ENCODE measurements around the gene POLG. TPM values are rescaled to one million over a fixed set of nuclear protein-coding genes. Genes with fewer than 3 reads are reported as not detected.

The POLG gene
- polyA plus RNA-seq (2013, experiment 1 of 2): 22.5 TPM
- 27.5 TPM for polyA plus RNA-seq (2013, experiment 2 of 2)

DNA sequence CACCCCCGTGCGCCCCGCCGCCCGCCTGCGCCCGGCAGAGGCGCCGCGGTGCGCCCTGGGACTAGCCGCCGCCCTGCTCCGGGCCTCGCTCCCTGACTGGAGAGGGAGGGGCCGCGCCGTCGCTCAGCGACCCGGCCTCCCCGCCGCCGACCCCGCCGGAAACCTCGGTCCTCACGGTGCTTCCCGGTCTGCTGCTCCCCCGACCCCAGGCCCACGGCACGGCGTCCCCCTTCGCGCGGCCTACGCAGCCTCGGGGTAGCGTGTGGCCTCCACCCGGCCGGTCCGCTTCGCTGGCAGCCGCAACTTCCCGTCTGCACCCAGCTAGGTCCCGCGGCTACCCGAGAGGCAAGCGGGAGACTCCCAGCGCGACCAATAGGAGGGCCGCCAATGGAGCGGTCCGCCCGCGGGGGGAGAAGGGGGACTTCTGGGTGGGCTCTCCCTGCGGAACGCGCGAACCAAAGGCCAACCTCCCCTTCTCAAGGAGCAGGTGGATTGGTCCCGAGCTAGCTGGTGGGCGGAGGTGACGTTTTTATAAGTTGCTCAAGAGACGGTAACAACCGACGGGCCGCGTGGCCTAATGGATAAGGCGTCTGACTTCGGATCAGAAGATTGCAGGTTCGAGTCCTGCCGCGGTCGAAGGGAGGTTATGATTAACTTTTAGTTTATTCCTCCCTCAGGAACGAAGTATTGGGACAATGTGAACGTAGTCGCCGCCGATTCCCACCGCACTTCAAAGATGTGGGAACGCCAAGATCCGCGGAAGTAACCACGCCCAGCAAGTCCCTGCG, at the start of gene POLG:
Gene POLG (minus strand): TSS at position 315 of the 788 bp plus-strand sequence. CDS start 1,070 bp downstream, outside the sequence.
- Histone ChIP-seq H3K4me3 (ENCODE audit: low read length) (peak within 1 kb of the TSS; percentile 90), H3K27ac (ENCODE audit: low read depth, low read length) (peak within 1 kb of the TSS; percentile 61), H3K9ac (ENCODE audit: low read depth, low read length) (peak within 1 kb of the TSS; percentile 81), H3K4me1 (ENCODE audit: insufficient read depth, low read length) (no peaks in the 10 kb centered on the region; the same call in 1 of the 2 replicates), H3K36me3 (ENCODE audit: insufficient read depth, low read length) (peaks cover 34% of the 10 kb centered on the region), H3K9me3 (ENCODE audit: insufficient read depth, low read depth, low read length) (no peaks in the 10 kb centered on the region), H3K27me3 (ENCODE audit: insufficient read depth, low read length) (peaks cover 11% of the 10 kb centered on the region; the same call in 1 of the 2 replicates)
- under 1% methylated on average over 85 of the region's 85 CpGs for WGBS

DNA sequence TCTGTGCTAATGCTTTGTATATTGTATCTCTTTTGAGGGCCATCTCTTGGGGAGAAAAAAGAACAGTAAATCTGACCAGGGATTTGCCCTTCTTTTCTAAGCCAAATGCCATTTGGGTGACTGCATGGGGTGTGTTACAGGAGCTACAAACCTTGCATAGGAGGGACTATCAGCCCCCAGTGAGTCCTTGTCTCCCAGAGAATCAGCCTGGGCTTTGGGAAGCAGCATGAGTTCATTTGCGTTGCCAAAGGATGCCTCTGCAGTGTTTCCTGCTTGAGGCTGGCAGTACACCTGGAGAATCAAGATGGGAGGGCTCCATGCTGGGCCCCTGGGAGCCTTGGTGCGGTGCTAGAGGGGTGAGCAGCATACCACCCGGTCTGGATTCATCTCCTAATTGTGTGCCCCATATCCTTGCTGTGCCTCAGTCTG, 49.6 kb upstream of the POLG start:
- Histone ChIP-seq H3K9me3 (ENCODE audit: insufficient read depth, low read depth, low read length) (no peaks in the 10 kb centered on the region), H3K4me1 (ENCODE audit: insufficient read depth, low read length) (peaks cover 16% of the 10 kb centered on the region), H3K27ac (ENCODE audit: low read depth, low read length) (no peak overlapping the region; the same call in 1 of the 2 replicates), H3K27me3 (ENCODE audit: insufficient read depth, low read length) (peaks cover 98% of the 10 kb centered on the region), H3K4me3 (ENCODE audit: low read length) (no peak overlapping the region), H3K9ac (ENCODE audit: low read depth, low read length) (no peak overlapping the region), H3K36me3 (ENCODE audit: insufficient read depth, low read length) (no peaks in the 10 kb centered on the region)
- WGBS: 41% methylated on average over 3 of the region's 3 CpGs

DNA sequence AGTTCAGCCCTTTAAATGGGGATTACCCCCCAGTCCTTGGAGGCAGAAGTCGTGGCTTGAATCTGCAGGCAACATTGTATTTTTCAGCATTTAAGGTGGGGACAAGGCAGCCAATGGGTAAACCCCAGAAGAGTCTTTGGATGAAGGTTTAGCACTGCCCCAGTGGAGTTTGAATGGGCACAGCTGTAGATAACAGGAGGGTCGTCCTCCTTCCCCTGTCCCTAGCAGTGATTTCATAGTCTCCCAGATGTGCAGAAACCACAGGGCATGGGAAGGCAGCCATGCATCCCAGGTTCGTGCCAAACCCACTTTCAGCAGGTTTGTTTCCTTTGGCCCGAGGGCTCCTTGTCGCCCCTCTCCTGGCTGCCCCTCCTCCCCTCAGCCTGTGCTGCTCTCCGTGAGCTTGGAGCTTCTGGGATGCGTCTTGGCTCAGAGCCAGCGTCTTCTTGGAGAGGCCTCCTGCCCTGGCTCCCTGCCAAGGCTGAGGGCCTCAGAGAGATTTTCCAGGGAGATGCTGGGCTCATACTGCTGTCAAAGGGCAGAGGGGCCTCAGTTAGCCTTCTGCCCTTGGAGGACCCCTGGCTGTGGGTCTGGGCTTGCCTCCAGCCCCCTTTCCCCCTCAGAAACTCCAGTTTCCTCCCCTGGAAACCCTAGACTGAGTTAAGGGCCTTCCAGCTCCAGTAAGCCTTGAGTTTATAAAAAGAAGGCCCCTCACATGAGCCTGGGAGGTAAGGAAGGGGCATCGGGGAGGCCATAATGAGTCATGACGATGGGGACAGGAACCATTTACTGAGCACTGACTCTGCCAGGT, 48.9 kb upstream of the POLG start:
- no peak overlapping the region; the same call in 1 of the 2 replicates for H3K27ac ChIP-seq (ENCODE audit: low read depth, low read length)
- peaks cover 98% of the 10 kb centered on the region for H3K27me3 ChIP-seq (ENCODE audit: insufficient read depth, low read length)
- H3K4me1 ChIP-seq (ENCODE audit: insufficient read depth, low read length): peaks cover 14% of the 10 kb centered on the region
- no peak overlapping the region for H3K4me3 ChIP-seq (ENCODE audit: low read length)
- 35% methylated on average over 10 of the region's 10 CpGs for whole genome bisulfite sequencing
- H3K9me3 ChIP-seq (ENCODE audit: insufficient read depth, low read depth, low read length): no peaks in the 10 kb centered on the region
- no peaks in the 10 kb centered on the region for H3K36me3 ChIP-seq (ENCODE audit: insufficient read depth, low read length)
- H3K9ac ChIP-seq (ENCODE audit: low read depth, low read length): no peak overlapping the region

DNA sequence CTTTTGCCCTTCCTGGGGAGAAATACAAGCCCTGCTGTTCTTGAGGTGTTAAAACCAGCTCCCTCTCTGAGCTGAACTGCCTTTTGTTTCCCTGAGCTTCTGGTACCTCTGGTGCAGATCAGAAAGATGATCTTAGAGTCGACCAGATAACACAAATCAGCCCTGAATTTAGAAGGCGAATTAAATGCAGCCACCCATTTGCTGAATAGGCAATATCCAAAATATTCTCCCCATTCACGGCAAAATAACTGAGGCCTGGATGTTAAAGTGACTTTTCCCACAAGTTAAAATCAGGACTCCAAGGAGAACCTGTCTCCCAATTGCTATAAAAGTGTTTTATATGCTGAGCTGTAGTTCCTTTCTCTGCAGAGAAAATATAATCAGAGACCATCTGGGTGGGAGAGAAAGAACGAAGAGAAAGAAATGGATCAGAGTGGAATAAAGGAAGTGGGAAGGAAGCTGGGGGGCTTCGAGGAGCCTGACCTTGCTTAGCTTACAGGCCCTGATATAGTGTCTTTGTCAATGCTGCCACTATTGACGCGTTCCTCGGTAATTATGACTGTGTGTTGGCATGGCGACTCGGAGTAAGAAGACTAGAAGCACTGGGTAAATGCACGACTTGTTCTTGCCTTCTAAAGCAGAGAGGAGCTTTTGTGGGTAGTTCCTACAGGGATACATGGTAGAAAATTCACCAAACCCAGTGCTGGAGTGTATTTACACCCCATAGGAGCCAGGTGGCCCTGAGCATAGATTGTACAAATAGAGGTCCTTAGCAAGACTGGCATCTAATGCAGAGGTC, 47.5 kb upstream of the POLG start:
- 89% methylated on average over 11 of the region's 11 CpGs for WGBS
- Histone ChIP-seq H3K27me3 (ENCODE audit: insufficient read depth, low read length) (peaks cover 98% of the 10 kb centered on the region), H3K4me1 (ENCODE audit: insufficient read depth, low read length) (peaks cover 18% of the 10 kb centered on the region), H3K27ac (ENCODE audit: low read depth, low read length) (no peak overlapping the region), H3K9ac (ENCODE audit: low read depth, low read length) (no peak overlapping the region), H3K36me3 (ENCODE audit: insufficient read depth, low read length) (no peaks in the 10 kb centered on the region), H3K9me3 (ENCODE audit: insufficient read depth, low read depth, low read length) (no peaks in the 10 kb centered on the region), H3K4me3 (ENCODE audit: low read length) (no peak overlapping the region)

DNA sequence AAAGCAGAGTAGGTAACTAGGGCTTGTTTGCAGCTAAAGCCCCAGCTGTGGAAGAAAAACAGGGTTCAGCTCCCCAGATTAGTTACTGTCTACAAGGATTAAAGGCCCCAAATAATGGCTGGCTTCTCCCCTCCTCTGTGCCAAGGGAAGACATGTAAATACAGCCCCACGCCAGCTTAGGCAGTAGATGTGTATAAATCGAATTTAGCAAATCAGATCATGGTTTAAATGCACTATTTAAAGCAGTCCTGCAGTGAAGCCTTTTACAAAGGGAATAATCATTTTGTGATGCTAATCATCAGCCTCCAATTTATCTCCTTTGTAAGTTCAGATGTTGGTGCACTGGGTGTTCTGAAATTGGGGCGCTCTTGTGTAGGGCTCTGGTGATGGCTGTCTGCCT, 46.7 kb upstream of the POLG start:
- H3K9ac ChIP-seq (ENCODE audit: low read depth, low read length): no peak overlapping the region
- no peaks in the 10 kb centered on the region for H3K9me3 ChIP-seq (ENCODE audit: insufficient read depth, low read depth, low read length)
- H3K4me3 ChIP-seq (ENCODE audit: low read length): no peak overlapping the region
- peaks cover 18% of the 10 kb centered on the region for H3K4me1 ChIP-seq (ENCODE audit: insufficient read depth, low read length)
- H3K27ac ChIP-seq (ENCODE audit: low read depth, low read length): no peak overlapping the region
- no peaks in the 10 kb centered on the region for H3K36me3 ChIP-seq (ENCODE audit: insufficient read depth, low read length)
- peaks cover 98% of the 10 kb centered on the region for H3K27me3 ChIP-seq (ENCODE audit: insufficient read depth, low read length)
- WGBS: 92% methylated on average over 3 of the region's 3 CpGs

DNA sequence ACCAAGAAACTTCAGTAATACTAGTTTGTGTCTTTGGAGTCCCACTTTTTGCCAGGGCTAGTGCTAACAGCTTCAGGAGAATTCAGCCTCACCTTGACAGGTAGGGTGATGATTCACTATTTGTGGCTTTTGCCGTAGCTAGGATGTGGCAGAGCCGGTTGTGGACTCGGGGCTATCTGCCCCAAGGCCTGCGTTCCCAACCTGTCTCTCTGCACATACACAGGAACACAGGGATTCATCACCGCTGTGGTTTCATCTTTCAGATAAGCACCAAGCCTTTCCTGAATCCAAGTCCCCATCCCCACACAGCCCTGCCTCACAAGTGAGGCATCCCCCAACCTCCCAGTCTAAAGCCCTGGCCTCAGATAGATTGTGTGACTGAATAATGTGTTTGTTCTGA, 45.2 kb upstream of the POLG start:
- peaks cover 24% of the 10 kb centered on the region for H3K4me1 ChIP-seq (ENCODE audit: insufficient read depth, low read length)
- WGBS: 67% methylated on average over 5 of the region's 5 CpGs
- no peaks in the 10 kb centered on the region for H3K9me3 ChIP-seq (ENCODE audit: insufficient read depth, low read depth, low read length)
- no peaks in the 10 kb centered on the region for H3K36me3 ChIP-seq (ENCODE audit: insufficient read depth, low read length)
- H3K9ac ChIP-seq (ENCODE audit: low read depth, low read length): no peak overlapping the region
- H3K4me3 ChIP-seq (ENCODE audit: low read length): no peak overlapping the region
- peaks cover 100% of the 10 kb centered on the region for H3K27me3 ChIP-seq (ENCODE audit: insufficient read depth, low read length)
- no peak overlapping the region for H3K27ac ChIP-seq (ENCODE audit: low read depth, low read length)

DNA sequence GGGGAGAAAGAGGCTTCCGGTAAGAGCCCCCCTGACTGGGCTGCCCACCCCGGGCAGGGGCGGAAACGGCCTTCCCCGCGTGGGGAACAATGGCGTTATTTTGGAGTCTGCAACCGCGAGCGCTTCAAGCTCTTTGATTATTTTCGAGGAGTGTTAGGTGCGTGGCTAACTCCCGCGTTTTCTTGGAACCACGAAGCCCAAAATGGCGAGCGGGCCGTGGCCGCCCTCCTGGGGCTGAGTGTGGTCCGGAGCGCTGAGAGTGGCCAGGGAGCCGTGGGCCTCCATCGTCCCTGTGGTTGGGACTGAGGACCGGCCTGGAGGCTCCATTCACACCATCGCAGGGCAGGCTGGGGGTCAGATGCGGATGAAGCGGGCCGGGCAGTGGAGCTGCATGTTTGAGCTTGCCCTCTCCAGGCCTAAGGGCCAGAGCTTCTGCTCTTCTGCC, 44.6 kb upstream of the POLG start:
- H3K27ac ChIP-seq (ENCODE audit: low read depth, low read length): no peak overlapping the region
- H3K27me3 ChIP-seq (ENCODE audit: insufficient read depth, low read length): peaks cover 100% of the 10 kb centered on the region
- peaks cover 29% of the 10 kb centered on the region for H3K4me1 ChIP-seq (ENCODE audit: insufficient read depth, low read length)
- H3K4me3 ChIP-seq (ENCODE audit: low read length): no peak overlapping the region
- H3K9ac ChIP-seq (ENCODE audit: low read depth, low read length): no peak overlapping the region
- H3K36me3 ChIP-seq (ENCODE audit: insufficient read depth, low read length): no peaks in the 10 kb centered on the region
- no peaks in the 10 kb centered on the region for H3K9me3 ChIP-seq (ENCODE audit: insufficient read depth, low read depth, low read length)
- 59% methylated on average over 28 of the region's 28 CpGs for WGBS

DNA sequence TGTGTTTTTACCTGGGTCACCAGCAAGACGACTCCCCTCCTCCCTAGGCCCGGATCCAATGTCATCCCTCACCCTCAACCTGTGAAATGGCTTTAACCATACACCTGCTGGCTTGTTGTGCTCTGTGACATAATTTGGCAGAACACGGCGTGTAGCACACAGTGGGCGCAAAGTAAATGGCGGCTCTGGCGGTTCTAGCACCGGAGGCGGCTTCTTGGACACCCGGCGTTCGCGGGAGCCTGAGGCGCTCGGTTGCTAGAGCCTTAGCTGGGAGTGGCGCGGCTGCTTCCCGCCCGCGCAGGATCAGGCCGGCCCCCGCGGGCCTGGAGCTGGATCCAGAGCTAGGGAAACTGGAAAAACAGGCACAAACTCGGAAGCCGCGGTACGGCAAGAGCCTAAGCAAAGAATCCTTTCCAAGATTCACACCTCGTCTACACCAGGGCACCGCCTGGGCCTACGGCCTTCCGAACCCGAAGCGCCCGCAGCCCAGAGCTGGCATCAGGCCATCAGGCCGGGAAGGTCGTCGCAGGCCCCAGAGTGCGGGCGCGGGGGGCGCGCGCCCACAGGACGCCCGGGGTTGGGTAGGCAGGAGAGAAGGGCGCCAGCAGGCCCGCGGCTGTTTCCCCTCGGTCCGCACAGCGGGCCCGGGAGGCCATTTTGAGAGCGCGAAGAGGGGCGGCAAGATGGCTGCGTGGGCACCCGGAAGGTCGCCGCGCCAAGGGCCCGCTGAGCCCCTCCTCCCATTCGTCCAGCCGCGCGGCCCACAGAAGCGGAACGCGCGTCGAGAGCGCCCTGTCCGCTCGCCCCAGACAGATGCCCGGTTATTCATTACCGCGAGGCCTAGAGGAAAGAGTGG, 43.9 kb upstream of the POLG start:
- Histone ChIP-seq H3K36me3 (ENCODE audit: insufficient read depth, low read length) (no peaks in the 10 kb centered on the region), H3K4me3 (ENCODE audit: low read length) (no peak overlapping the region), H3K27me3 (ENCODE audit: insufficient read depth, low read length) (peaks cover 100% of the 10 kb centered on the region), H3K9ac (ENCODE audit: low read depth, low read length) (no peak overlapping the region), H3K4me1 (ENCODE audit: insufficient read depth, low read length) (peaks cover 30% of the 10 kb centered on the region), H3K9me3 (ENCODE audit: insufficient read depth, low read depth, low read length) (no peaks in the 10 kb centered on the region), H3K27ac (ENCODE audit: low read depth, low read length) (no peak overlapping the region)
- 54% methylated on average over 76 of the region's 76 CpGs for WGBS

DNA sequence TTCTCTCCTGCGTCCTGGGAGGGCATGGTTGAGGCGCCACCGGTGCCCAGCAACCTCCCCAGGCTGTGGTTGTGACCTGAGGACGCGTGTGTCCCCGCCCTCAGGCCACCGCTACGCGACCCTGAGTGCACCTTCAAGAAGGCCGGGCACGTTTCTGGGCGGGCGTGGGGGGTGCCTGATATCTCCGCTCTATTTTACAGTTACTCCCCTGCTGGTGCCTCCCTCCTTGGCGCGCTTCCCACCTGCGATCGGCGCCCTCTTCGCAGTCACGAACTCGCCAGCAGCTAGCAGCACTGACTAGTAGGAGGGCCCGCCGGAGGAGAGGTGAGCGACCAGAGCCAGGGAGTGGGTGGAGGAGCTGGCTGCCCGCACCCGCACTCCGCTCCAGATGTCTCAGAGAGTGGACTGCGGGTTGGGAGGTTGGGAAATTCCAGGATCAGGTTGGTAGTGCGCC, 43.2 kb upstream of the POLG start:
- no peak overlapping the region for H3K27ac ChIP-seq (ENCODE audit: low read depth, low read length)
- H3K9me3 ChIP-seq (ENCODE audit: insufficient read depth, low read depth, low read length): no peaks in the 10 kb centered on the region
- peaks cover 100% of the 10 kb centered on the region for H3K27me3 ChIP-seq (ENCODE audit: insufficient read depth, low read length)
- peaks cover 25% of the 10 kb centered on the region for H3K4me1 ChIP-seq (ENCODE audit: insufficient read depth, low read length)
- H3K36me3 ChIP-seq (ENCODE audit: insufficient read depth, low read length): no peaks in the 10 kb centered on the region
- 56% methylated on average over 30 of the region's 30 CpGs for WGBS
- no peak overlapping the region for H3K4me3 ChIP-seq (ENCODE audit: low read length)
- no peak overlapping the region for H3K9ac ChIP-seq (ENCODE audit: low read depth, low read length)
